GM12872 (cell line): ENCODE data around the gene THSD7B.

ENCODE experiments used
- TF ChIP-seq, protein P1 (sequence below): IDR thresholded peaks from 3 replicates; pipeline ENCODE4 v1.5.1; 2011; ENCODE audit warnings: low read depth, mild to moderate bottlenecking, low read length, moderate library complexity; ENCODE audit not compliant: insufficient read depth

The THSD7B gene

DNA sequence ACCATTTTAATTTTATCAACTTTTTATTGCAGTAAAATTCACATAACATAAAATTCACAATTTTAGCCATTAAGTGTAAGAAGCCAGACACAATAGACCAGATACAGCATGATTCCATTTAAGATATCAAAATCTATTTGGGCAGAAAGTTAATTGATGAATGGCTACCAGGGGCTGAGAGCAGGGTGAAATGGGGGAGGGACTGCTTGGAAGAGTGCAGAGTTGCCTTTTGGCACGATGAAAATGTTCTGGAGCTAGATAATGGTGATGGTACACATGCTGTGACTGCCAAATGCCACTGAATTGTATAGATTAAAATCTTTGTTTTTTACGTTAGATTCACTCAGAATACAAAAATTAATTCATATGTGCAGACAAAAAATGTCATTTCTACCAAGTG, 909.6 kb downstream of the THSD7B start:
- TF ChIP-seq, protein P1, sequence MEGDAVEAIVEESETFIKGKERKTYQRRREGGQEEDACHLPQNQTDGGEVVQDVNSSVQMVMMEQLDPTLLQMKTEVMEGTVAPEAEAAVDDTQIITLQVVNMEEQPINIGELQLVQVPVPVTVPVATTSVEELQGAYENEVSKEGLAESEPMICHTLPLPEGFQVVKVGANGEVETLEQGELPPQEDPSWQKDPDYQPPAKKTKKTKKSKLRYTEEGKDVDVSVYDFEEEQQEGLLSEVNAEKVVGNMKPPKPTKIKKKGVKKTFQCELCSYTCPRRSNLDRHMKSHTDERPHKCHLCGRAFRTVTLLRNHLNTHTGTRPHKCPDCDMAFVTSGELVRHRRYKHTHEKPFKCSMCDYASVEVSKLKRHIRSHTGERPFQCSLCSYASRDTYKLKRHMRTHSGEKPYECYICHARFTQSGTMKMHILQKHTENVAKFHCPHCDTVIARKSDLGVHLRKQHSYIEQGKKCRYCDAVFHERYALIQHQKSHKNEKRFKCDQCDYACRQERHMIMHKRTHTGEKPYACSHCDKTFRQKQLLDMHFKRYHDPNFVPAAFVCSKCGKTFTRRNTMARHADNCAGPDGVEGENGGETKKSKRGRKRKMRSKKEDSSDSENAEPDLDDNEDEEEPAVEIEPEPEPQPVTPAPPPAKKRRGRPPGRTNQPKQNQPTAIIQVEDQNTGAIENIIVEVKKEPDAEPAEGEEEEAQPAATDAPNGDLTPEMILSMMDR, result no peak

- TF ChIP-seq, protein P1, result no peak
Measured at GRCh38 chr2:137675584-137676327, 910.4 kb downstream of the THSD7B start.

DNA sequence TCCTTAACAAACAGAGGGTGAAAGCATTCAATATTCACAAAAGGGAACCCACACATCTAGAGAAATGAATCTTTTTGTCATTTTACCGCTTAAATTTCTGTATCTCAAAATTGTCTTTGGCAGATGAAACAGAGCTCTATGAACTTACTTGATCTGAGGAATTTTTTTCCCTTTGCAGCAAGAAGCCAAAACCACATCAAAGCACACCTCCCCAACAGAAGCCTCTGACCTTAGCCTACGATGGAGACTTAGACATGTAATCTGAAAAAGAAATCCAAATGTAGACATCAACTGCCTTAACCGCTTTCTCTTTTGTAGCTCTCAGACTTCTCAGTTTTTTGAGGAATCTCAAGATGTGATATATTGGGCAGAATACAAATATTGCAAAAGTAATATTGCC, 911.0 kb downstream of the THSD7B start:
- TF ChIP-seq, protein P1, result no peak

- TF ChIP-seq, protein P1, result no peak
Measured at GRCh38 chr2:137677466-137677865, 912.1 kb downstream of the THSD7B start.

GRCh38 chr2:137689549-137689948, 924.2 kb downstream of the THSD7B start:
- TF ChIP-seq, protein P1, result no peak

DNA sequence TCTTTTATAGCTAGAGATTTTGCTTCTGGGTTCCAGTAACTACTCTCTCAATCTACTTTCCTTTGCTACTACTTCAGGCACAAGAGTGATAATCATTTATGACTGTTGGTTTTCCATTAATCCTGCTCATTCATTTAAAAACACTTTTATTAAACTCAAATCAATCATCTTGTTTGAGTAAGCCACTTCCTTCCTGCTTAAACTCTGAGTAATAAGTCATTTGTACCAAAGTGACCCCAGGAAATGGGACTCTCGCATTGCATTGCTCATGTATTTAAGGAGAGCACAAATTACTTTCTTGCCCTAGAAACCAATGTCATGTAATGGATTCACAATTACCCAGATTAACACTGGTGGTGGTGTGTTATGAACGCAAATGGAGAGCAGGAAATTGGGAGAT, 928.2 kb downstream of the THSD7B start:
- TF ChIP-seq, protein P1, result no peak

GRCh38 chr2:137696916-137697315, 931.6 kb downstream of the THSD7B start:
- TF ChIP-seq, protein P1, result no peak
